Activated CD4-positive, alpha-beta T cell treated with anti-CD3 and anti-CD28 coated beads, Interleukin-2, Interleukin-6, amounts not matched to agents 100 ng/mL and 50 ng/mL, durations not matched to agents 16 hours and 8 hours (primary cell): Measurements from ENCODE around the gene SNTG2.
"Not testable (repeated sequence)": the region's sequence is repeated elsewhere in the genome, so short reads cannot be mapped to it uniquely, and the experiment has no call there.

ENCODE experiments used
- DNase-seq: peaks from one replicate; pipeline ENCODE4 v3.0.0-alpha.2; 2020

SNTG2 gene

GRCh38 chr2:1394709-1395408, 444.2 kb downstream of the SNTG2 start:
- DNase-seq, result no peak

- DNase-seq, result no peak
These were observed 446.7 kb downstream of the SNTG2 start for GRCh38 chr2:1397350-1397749.

- no peak for DNase-seq
These were observed 447.5 kb downstream of the SNTG2 start for GRCh38 chr2:1398191-1398590.

- no peak for DNase-seq
These were observed 450.5 kb downstream of the SNTG2 start for GRCh38 chr2:1400943-1401735.

GRCh38 chr2:1402064-1402463, 451.4 kb downstream of the SNTG2 start:
- no peak for DNase-seq

- no peak for DNase-seq
These were observed 452.9 kb downstream of the SNTG2 start for GRCh38 chr2:1403565-1403964.

GRCh38 chr2:1405124-1405523, 454.5 kb downstream of the SNTG2 start:
- DNase-seq, result no peak

GRCh38 chr2:1405967-1406366, 455.3 kb downstream of the SNTG2 start:
- DNase-seq, result no peak

GRCh38 chr2:1406434-1406833, 455.8 kb downstream of the SNTG2 start:
- no peak for DNase-seq

GRCh38 chr2:1407950-1408675, 457.5 kb downstream of the SNTG2 start:
- no peak for DNase-seq

GRCh38 chr2:1413156-1413710, 462.6 kb downstream of the SNTG2 start, which contains the start of gene TPO:
Gene TPO, plus strand, starts transcription at chr2:1413463. Its CDS starts 946 bp downstream, at chr2:1414409.
- no peak for DNase-seq

GRCh38 chr2:1414121-1414520, 463.5 kb downstream of the SNTG2 start:
- DNase-seq, result no peak

- not testable (repeated sequence) for DNase-seq
These were observed 464.3 kb downstream of the SNTG2 start for GRCh38 chr2:1414901-1415300.

- DNase-seq, result no peak
These were observed 464.9 kb downstream of the SNTG2 start for GRCh38 chr2:1415501-1415900.
